Measurements from ENCODE around the gene DVL2. TPM values are rescaled to one million over a fixed set of nuclear protein-coding genes. Genes with fewer than 3 reads are reported as not detected.

DVL2 gene
- total and polyA plus RNA-seq, 2 of the 13 experiments (the other 11 are each of a cell fraction or from before 2014, with no cell fraction given), result 5.7 to 38.2 TPM

- no peak for TF ChIP-seq PRDM15 (CRISPR knock-in tag; IDR thresholded peaks at IDR 0.05)
- 0 out of 2 replicates have a peak, but pooled peaks have one; percentile 42 for TF ChIP-seq ZNF878 (CRISPR knock-in tag; IDR thresholded peaks at IDR 0.05)
- TF ChIP-seq ZMYM2 (CRISPR knock-in tag; IDR thresholded peaks at IDR 0.05), result no peak
- TF ChIP-seq ZNF274 (CRISPR knock-in tag; IDR thresholded peaks at IDR 0.05), result no peak; the same call in 1 of the 2 replicates
- 0 out of 2 replicates have a peak, but pooled peaks have one; percentile 70 for TF ChIP-seq ZZZ3 (CRISPR knock-in tag; IDR thresholded peaks at IDR 0.05; ENCODE audit: borderline replicate concordance)
- TF ChIP-seq ZNF264 (CRISPR knock-in tag; IDR thresholded peaks at IDR 0.05), result no peak
- TF ChIP-seq PRPF4 (IDR thresholded peaks at IDR 0.05; ENCODE audit: low read depth, low read length, poor library complexity, severe bottlenecking), result no peak
- TF ChIP-seq ZNF10 (CRISPR knock-in tag; IDR thresholded peaks at IDR 0.05; ENCODE audit: borderline replicate concordance, low read depth), result no peak
- TF ChIP-seq ZNF782 (CRISPR knock-in tag; IDR thresholded peaks at IDR 0.05; ENCODE audit: borderline replicate concordance), result no peak
- peak; percentile 84 for TF ChIP-seq RBM22 (optimal IDR thresholded peaks at IDR 0.05; ENCODE audit: low read length)
- TF ChIP-seq ZNF34 (CRISPR knock-in tag; IDR thresholded peaks at IDR 0.05; ENCODE audit: borderline replicate concordance), result peak; percentile 41; the same call in 1 of the 2 replicates
- no peak for TF ChIP-seq SUZ12 (IDR thresholded peaks at IDR 0.05; ENCODE audit: low read depth, low read length)
- 0 out of 2 replicates have a peak, but pooled peaks have one; percentile 47 for TF ChIP-seq MTERF4 (CRISPR knock-in tag; IDR thresholded peaks at IDR 0.05)
- TF ChIP-seq SAP130 (CRISPR knock-in tag; IDR thresholded peaks at IDR 0.05; ENCODE audit: low read depth), result peak; percentile 96
- peak; percentile 94 for TF ChIP-seq ARNTL (CRISPR knock-in tag; IDR thresholded peaks at IDR 0.05)
- TF ChIP-seq ZNF792 (CRISPR knock-in tag; IDR thresholded peaks at IDR 0.05), result 0 out of 2 replicates have a peak, but pooled peaks have one; percentile 54
- TF ChIP-seq RELA (CRISPR knock-in tag; IDR thresholded peaks at IDR 0.05), result no peak
- no peak; the same call in 1 of the 2 replicates for TF ChIP-seq ZBTB14 (CRISPR knock-in tag; IDR thresholded peaks at IDR 0.05)
- TF ChIP-seq ZNF747 (CRISPR knock-in tag; IDR thresholded peaks at IDR 0.05; ENCODE audit: borderline replicate concordance), result no peak
- peak; percentile 97 for TF ChIP-seq RAD51 (IDR thresholded peaks at IDR 0.05; ENCODE audit: borderline replicate concordance)
- TF ChIP-seq ZFP82 (CRISPR knock-in tag; IDR thresholded peaks at IDR 0.05; ENCODE audit: borderline replicate concordance), result no peak
- no peak for TF ChIP-seq CEBPB (IDR thresholded peaks at IDR 0.05; ENCODE audit: borderline replicate concordance, low read depth, low read length)
- no peak for TF ChIP-seq CENPT (CRISPR knock-in tag; IDR thresholded peaks at IDR 0.05; ENCODE audit: low read depth)
- TF ChIP-seq MZF1 (CRISPR knock-in tag; IDR thresholded peaks at IDR 0.05; ENCODE audit: borderline replicate concordance), result no peak
- TF ChIP-seq NFE2L1 (CRISPR knock-in tag; IDR thresholded peaks at IDR 0.05; ENCODE audit: borderline replicate concordance), result no peak
- peak; percentile 39; the same call in 1 of the 2 replicates for TF ChIP-seq ZNF768 (CRISPR knock-in tag; IDR thresholded peaks at IDR 0.05)
Observed at GRCh38 chr17:7242717-7243452, 8.6 kb upstream of the DVL2 start (continued).

All from HepG2 (cell line).